IMR-90 (cell line): ENCODE results near the gene PHLDB1. TPM values are rescaled to one million over a fixed set of nuclear protein-coding genes. Genes with fewer than 3 reads are reported as not detected.

Source experiments
- ATAC-seq: fragments of 200-7000 bp; cut with Tn5 transposase; 2 replicates; pipeline ENCODE4 v1.9.1; 2020; ENCODE audit warnings: low read depth, mild to moderate bottlenecking, moderate library complexity
- BruUV-seq: library from RNA; stranded (reverse); fragments of 400-500 nt; replicated peaks from 2 replicates; lab custom pipeline; 2021; lab: Mats Ljungman, UMichigan
- CTCF ChIA-PET: fragments of 300-600 bp; formaldehyde crosslinking; extraction: SDS; loops from one replicate; lab custom pipeline; 2021; ENCODE audit warnings: antibody characterized with exemption; lab: Yijun Ruan, JAX
- POLR2A ChIA-PET: fragments of 300-600 bp; sonication (Branson Sonifier 250); formaldehyde crosslinking; loops from one replicate; lab custom pipeline; 2022; ENCODE audit warnings: antibody characterized with exemption; ENCODE audit not compliant: unreplicated experiment; lab: Charles Lee
- DNase-seq: peaks from one replicate; pipeline ENCODE4 v3.0.0; 2013
- H2AFZ ChIP-seq: replicated peaks from 2 replicates; pipeline ENCODE3; 2013; ENCODE audit warnings: low read length, mild to moderate bottlenecking; ENCODE audit not compliant: poor library complexity
- H2AK5ac ChIP-seq: 2 replicates; pipeline ENCODE4 v1.6.1; 2013; ENCODE audit warnings: low read depth, low read length, inconsistent platforms
- H2AK9ac ChIP-seq: replicated peaks from 2 replicates; pipeline ENCODE3; 2013; ENCODE audit warnings: mild to moderate bottlenecking, low read depth, low read length, moderate library complexity; ENCODE audit not compliant: poor library complexity
- H2BK120ac ChIP-seq: 2 replicates; pipeline ENCODE4 v1.6.1; 2013; ENCODE audit warnings: low read depth, low read length, inconsistent platforms
- H2BK15ac ChIP-seq: 3 replicates; pipeline ENCODE4 v1.6.1; 2013; ENCODE audit warnings: low read depth, low read length, inconsistent platforms
- H2BK20ac ChIP-seq: 2 replicates; pipeline ENCODE4 v1.6.1; 2013; ENCODE audit warnings: low read depth, mild to moderate bottlenecking, inconsistent platforms, low read length, moderate library complexity
- H2BK5ac ChIP-seq: 2 replicates; pipeline ENCODE4 v1.6.1; 2013; ENCODE audit warnings: mild to moderate bottlenecking, low read depth, low read length, inconsistent platforms; ENCODE audit not compliant: poor library complexity, severe bottlenecking
- H3K14ac ChIP-seq: replicated peaks from 2 replicates; pipeline ENCODE4 v1.6.1; 2013; ENCODE audit warnings: low read depth, low read length, inconsistent platforms
- H3K18ac ChIP-seq: 2 replicates; pipeline ENCODE4 v1.6.1; 2013; ENCODE audit warnings: low read depth, low read length, control low read depth
- H3K23ac ChIP-seq: 2 replicates; pipeline ENCODE4 v1.6.1; 2013; ENCODE audit warnings: low read depth, low read length, inconsistent platforms
- H3K27ac ChIP-seq: 2 replicates; pipeline ENCODE4 v1.5.1; 2013; ENCODE audit warnings: mild to moderate bottlenecking, control low read depth, low read length; ENCODE audit not compliant: insufficient read depth
- H3K27me3 ChIP-seq: 2 replicates; pipeline ENCODE4 v1.6.1; 2013; ENCODE audit warnings: low read length; ENCODE audit not compliant: control insufficient read depth, insufficient read depth
- H3K36me3 ChIP-seq: 2 replicates; pipeline ENCODE4 v1.6.1; 2013; ENCODE audit warnings: low read length, mixed read lengths; ENCODE audit not compliant: control insufficient read depth, insufficient read depth
- H3K4ac ChIP-seq: 2 replicates; pipeline ENCODE4 v1.6.1; 2013; ENCODE audit warnings: low read depth, low read length, inconsistent platforms
- H3K4me1 ChIP-seq: 2 replicates; pipeline ENCODE4 v1.6.1; 2013; ENCODE audit warnings: low read length, mixed read lengths; ENCODE audit not compliant: control insufficient read depth, insufficient read depth
- H3K4me2 ChIP-seq: 2 replicates; pipeline ENCODE4 v1.6.1; 2013; ENCODE audit warnings: low read depth, mild to moderate bottlenecking, control low read depth, low read length, moderate library complexity
- H3K4me3 ChIP-seq: 2 replicates; pipeline ENCODE4 v1.5.1; 2013; ENCODE audit warnings: low read depth, mild to moderate bottlenecking, control low read depth, low read length, moderate library complexity; ENCODE audit not compliant: insufficient read depth
- H3K56ac ChIP-seq: 2 replicates; pipeline ENCODE4 v1.6.1; 2013; ENCODE audit warnings: low read length, inconsistent platforms; ENCODE audit not compliant: insufficient read depth; ENCODE audit errors: extremely low read depth
- H3K79me1 ChIP-seq, 2 experiments: 2 replicates each; pipeline ENCODE4 v1.6.1; 2013; ENCODE audit warnings: low read length in 2 of 2, inconsistent platforms in 1 of 2, low read depth in 1 of 2
- H3K9ac ChIP-seq: 2 replicates; pipeline ENCODE4 v1.6.1; 2013; ENCODE audit warnings: low read depth, low read length, control low read depth
- H3K9me1 ChIP-seq: 2 replicates; pipeline ENCODE4 v1.6.1; 2013; ENCODE audit warnings: low read length, inconsistent platforms; ENCODE audit not compliant: insufficient read depth
- H3K9me3 ChIP-seq: 2 replicates; pipeline ENCODE4 v1.6.1; 2013; ENCODE audit warnings: low read length; ENCODE audit not compliant: control insufficient read depth, insufficient read depth
- H4K20me1 ChIP-seq: 2 replicates; pipeline ENCODE4 v1.6.1; 2013; ENCODE audit warnings: low read length, inconsistent platforms; ENCODE audit not compliant: insufficient read depth
- H4K5ac ChIP-seq: 2 replicates; pipeline ENCODE4 v1.6.1; 2013; ENCODE audit warnings: mild to moderate bottlenecking, low read depth, low read length, control low read depth
- H4K8ac ChIP-seq, 2 experiments: 2 replicates each; pipeline ENCODE4 v1.6.1; 2013; ENCODE audit warnings: low read depth in 2 of 2, low read length in 2 of 2, control low read depth in 1 of 2, inconsistent platforms in 1 of 2
- H4K91ac ChIP-seq: 2 replicates; pipeline ENCODE4 v1.6.1; 2013; ENCODE audit warnings: low read depth, low read length, inconsistent platforms; ENCODE audit not compliant: insufficient read depth
- CHD1 ChIP-seq: IDR thresholded peaks from 2 replicates; pipeline ENCODE4 v1.6.1; 2012; ENCODE audit warnings: low read depth, low read length, improper control_type of control experiment
- MAFK ChIP-seq: IDR thresholded peaks from 2 replicates; pipeline ENCODE4 v1.6.1; 2012; ENCODE audit warnings: low read depth, low read length, improper control_type of control experiment
- WGBS, 2 experiments: methylation state at CpG; one replicate each; pipeline versions ENCODE4 v1.1.5 to v1.1.7; 2013; ENCODE audit warnings: missing lambda C conversion rate in 2 of 2; ENCODE audit not compliant: insufficient read length in 1 of 2; ENCODE audit errors: extremely low coverage in 2 of 2; 5-methylcytosine and 5-hydroxymethylcytosine counted together
- dilution Hi-C: fragments of 300-500 bp; cut with HindIII; formaldehyde crosslinking; loops from one replicate; pipeline ENCODE4 v1.14.3; 2018; ENCODE audit warnings: low sequenced_read_pairs; ENCODE audit not compliant: unreplicated experiment
- in situ Hi-C: fragments of 300-500 bp; cut with MboI; formaldehyde crosslinking; loops from 3 replicates; pipeline ENCODE4 v1.14.3; 2019; ENCODE audit warnings: low sequenced_read_pairs, inconsistent platforms, mixed read lengths
- intact Hi-C: fragments of 100-400 bp; cut with micrococcal nuclease; formaldehyde crosslinking; loops from 2 replicates; pipeline ENCODE4 v1.10.0; 2022
- polyA plus RNA-seq, 3 experiments: library from polyadenylated mRNA; depleted of rRNA; stranded (reverse); fragments of >200 nt; gene quantifications; 2 replicates each; pipeline ENCODE4 v1.2.3, GENCODE V29; 2012; ENCODE audit warnings: low replicate concordance in 1 of 3
- total RNA-seq: library from RNA; depleted of rRNA; stranded (reverse); fragments of >200 nt; gene quantifications from 2 replicates; pipeline ENCODE4 v1.2.3, GENCODE V29; 2012

PHLDB1 gene
- total and polyA plus RNA-seq, 2 of the 4 experiments (the other 2 are of a cell fraction), result 40.0 to 90.4 TPM

DNA sequence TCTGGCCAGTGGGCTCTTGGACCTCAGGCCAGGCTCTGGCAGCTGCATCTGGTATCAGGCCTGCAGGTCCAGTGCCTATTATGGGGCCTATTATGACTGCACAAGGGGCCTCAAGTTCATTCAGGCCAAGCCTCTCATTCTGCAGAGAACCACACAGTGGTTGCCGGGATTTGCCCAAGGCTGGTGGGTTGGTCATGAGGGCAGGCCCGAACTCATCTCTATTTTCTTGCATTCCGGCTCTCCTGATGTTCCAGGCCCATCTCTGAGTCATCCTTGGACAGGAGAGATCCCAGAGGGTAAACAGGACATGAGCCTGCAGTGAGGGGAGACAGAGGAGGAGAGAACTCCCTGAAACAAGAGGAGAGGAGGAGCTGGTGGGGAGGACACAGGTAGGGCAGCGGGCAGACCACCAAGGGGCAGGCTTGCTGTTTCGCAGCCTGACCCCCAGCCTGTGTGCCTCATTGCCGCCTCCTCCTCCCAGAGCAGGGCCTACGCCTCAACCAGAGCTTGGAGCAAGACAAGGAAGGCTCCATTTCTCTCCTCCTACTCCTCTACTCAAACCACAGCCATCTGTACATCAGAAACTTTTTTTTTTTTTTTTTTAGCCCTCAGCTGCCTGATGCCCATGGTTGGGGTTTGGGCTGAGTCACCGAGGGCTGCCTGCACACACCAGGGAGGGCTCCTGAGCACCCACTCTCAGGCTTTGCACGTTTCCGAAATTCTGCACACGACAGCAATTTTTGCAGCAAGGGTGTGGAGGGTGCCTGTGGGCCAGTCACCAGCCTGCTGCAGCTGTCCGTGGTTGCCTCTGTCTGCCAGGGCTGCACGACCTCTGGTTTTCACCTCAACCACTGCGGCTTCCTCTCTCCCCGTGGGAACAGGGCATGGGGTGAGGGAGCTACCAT is 84.8 kb downstream of the PHLDB1 start:
- H3K18ac ChIP-seq, result no peak overlapping the region; the same call in 1 of the 2 replicates
- H3K23ac ChIP-seq, result no peak overlapping the region
- no peak overlapping the region for H3K56ac ChIP-seq
- H2BK20ac ChIP-seq, result no peak overlapping the region
- TF ChIP-seq MAFK (peak; percentile 52), CHD1 (no peak)
- H3K9me3 ChIP-seq, result no peaks in the 10 kb centered on the region
- no peak overlapping the region for H4K5ac ChIP-seq
- WGBS, 2 experiments, result 50% methylated on average over 4 of the region's 15 CpGs; no CpG with 5 or more reads in 1 of the 2 experiments
- DNase-seq (peak; percentile 67), ATAC-seq (0 out of 2 replicates have a peak, but pooled peaks have one; percentile 10)
- no peak overlapping the region for H3K9ac ChIP-seq
- H3K9me1 ChIP-seq, result peaks cover 8% of the 10 kb centered on the region; the same call in 1 of the 2 replicates
- H3K4ac ChIP-seq, result peak overlapping the region; percentile 3; the same call in 1 of the 2 replicates
- H4K91ac ChIP-seq, result 0 out of 2 replicates have a peak overlapping the region, but pooled peaks have one; percentile 35
- no peak overlapping the region for H2AK9ac ChIP-seq
- H3K4me1 ChIP-seq, result peaks cover 14% of the 10 kb centered on the region
- peak overlapping the region; percentile 35 for H3K14ac ChIP-seq
- no peaks in the 10 kb centered on the region for H4K20me1 ChIP-seq
- H2BK5ac ChIP-seq, result peak overlapping the region; percentile 64
- H3K27ac ChIP-seq, result no peak overlapping the region
- H3K4me2 ChIP-seq, result no peak overlapping the region
- 0 out of 2 replicates have a peak overlapping the region, but pooled peaks have one; percentile 27 for H2BK120ac ChIP-seq
- 0 out of 3 replicates have a peak overlapping the region, but pooled peaks have one; percentile 13 for H2BK15ac ChIP-seq
- POLR2A ChIA-PET, result no interaction called here
- H3K4me3 ChIP-seq, result no peak overlapping the region
- H2AFZ ChIP-seq, result peak overlapping the region; percentile 76
- BruUV-seq, result no TSS peak
- H3K27me3 ChIP-seq, result no peaks in the 10 kb centered on the region
- CTCF ChIA-PET, result no interaction called here
- dilution Hi-C loops, result no loop called here
- no peaks in the 10 kb centered on the region for H3K79me1 ChIP-seq
- in situ Hi-C loops, result loop anchor here (5.0 kb wide), 1 partner anchor 265 kb away; the partner anchor contains the start of gene UPK2
- H4K8ac ChIP-seq, result peak overlapping the region in 1 of 2 experiments; percentile 51; a peak in 2 of 4 replicates
- no peaks in the 10 kb centered on the region for H3K36me3 ChIP-seq
- peak overlapping the region; percentile 43; the same call in 1 of the 2 replicates for H2AK5ac ChIP-seq
- intact Hi-C loops, result loop anchor here (2.0 kb wide), 1 partner anchor 57 kb away; no protein-coding TSS in a partner anchor
